Measurements from ENCODE around the gene GYPC.

The GYPC gene

GRCh38 chr2:126658319-126658904, 2.5 kb downstream of the GYPC start:
- TF ChIP-seq ZNF8 (CRISPR knock-in tag; IDR thresholded peaks at IDR 0.05) = no peak
- no peak for TF ChIP-seq POU6F1 (CRISPR knock-in tag; IDR thresholded peaks at IDR 0.05; ENCODE audit: borderline replicate concordance, low read depth)
- TF ChIP-seq ESRRG (CRISPR knock-in tag; IDR thresholded peaks at IDR 0.05) = no peak
- no peak for TF ChIP-seq ZFP30 (CRISPR knock-in tag; IDR thresholded peaks at IDR 0.05)

GRCh38 chr2:126658905-126659561, 3.1 kb downstream of the GYPC start:
- ATAC-seq = no peak
- TF ChIP-seq TOX (CRISPR knock-in tag; IDR thresholded peaks at IDR 0.05; ENCODE audit: borderline replicate concordance) (no peak), SNAI2 (CRISPR knock-in tag; IDR thresholded peaks at IDR 0.05) (no peak), PATZ1 (CRISPR knock-in tag; IDR thresholded peaks at IDR 0.05; ENCODE audit: borderline replicate concordance) (no peak), ESRRG (CRISPR knock-in tag; IDR thresholded peaks at IDR 0.05) (no peak), ISL1 (CRISPR knock-in tag; IDR thresholded peaks at IDR 0.05) (no peak), OSR1 (CRISPR knock-in tag; IDR thresholded peaks at IDR 0.05) (no peak), BACH2 (CRISPR knock-in tag; IDR thresholded peaks at IDR 0.05; ENCODE audit: borderline replicate concordance) (no peak), POU6F1 (CRISPR knock-in tag; IDR thresholded peaks at IDR 0.05; ENCODE audit: borderline replicate concordance, low read depth) (no peak), ARNTL (CRISPR knock-in tag; IDR thresholded peaks at IDR 0.05; ENCODE audit: borderline replicate concordance, low read depth) (no peak), TCF4 (CRISPR knock-in tag; IDR thresholded peaks at IDR 0.05; ENCODE audit: borderline replicate concordance) (no peak)

More at GRCh38 chr2:126658319-126658904, 2.5 kb downstream of the GYPC start:
- ATAC-seq = no peak

GRCh38 chr2:126659562-126660467, 3.9 kb downstream of the GYPC start:
- no peak for ATAC-seq
- TF ChIP-seq TSHZ2 (CRISPR knock-in tag; IDR thresholded peaks at IDR 0.05) (no peak), CREB5 (CRISPR knock-in tag; IDR thresholded peaks at IDR 0.05; ENCODE audit: low read depth) (no peak), PPARA (CRISPR knock-in tag; IDR thresholded peaks at IDR 0.05; ENCODE audit: borderline replicate concordance) (no peak), TOX (CRISPR knock-in tag; IDR thresholded peaks at IDR 0.05; ENCODE audit: borderline replicate concordance) (no peak), ESRRG (CRISPR knock-in tag; IDR thresholded peaks at IDR 0.05) (no peak), ISL1 (CRISPR knock-in tag; IDR thresholded peaks at IDR 0.05) (no peak), BACH2 (CRISPR knock-in tag; IDR thresholded peaks at IDR 0.05; ENCODE audit: borderline replicate concordance) (no peak)

Data from SK-N-SH treated with all-trans-retinoic acid at 6 μM for 48 hours (cell line).